HG03565 (cell line): Measurements from ENCODE around the gene MKNK2.

Source experiments
- ATAC-seq: cut with Tn5 transposase; IDR thresholded peaks from one replicate; pipeline ENCODE4 v1.9.1; 2021; ENCODE audit warnings: mild to moderate bottlenecking, moderate library complexity; ENCODE audit not compliant: unreplicated experiment

The MKNK2 gene

GRCh38 chr19:2058570-2059421, 7.8 kb upstream of the MKNK2 start:
- no peak for ATAC-seq

- no peak for ATAC-seq
Observed at GRCh38 chr19:2057484-2058469, 6.7 kb upstream of the MKNK2 start.

GRCh38 chr19:2056837-2057192, 5.8 kb upstream of the MKNK2 start:
- no peak for ATAC-seq

- no peak for ATAC-seq
Observed at GRCh38 chr19:2055931-2056836, 5.1 kb upstream of the MKNK2 start.

- ATAC-seq = no peak
Observed at GRCh38 chr19:2054763-2055162, 3.7 kb upstream of the MKNK2 start.

- ATAC-seq = no peak
Observed at GRCh38 chr19:2053601-2054389, 2.8 kb upstream of the MKNK2 start.

- ATAC-seq = no peak
Observed at GRCh38 chr19:2051773-2052704, 995 bp upstream of the MKNK2 start.

- no peak for ATAC-seq
Observed at GRCh38 chr19:2050349-2050990, 574 bp downstream of the MKNK2 start.

- no peak for ATAC-seq
Observed at GRCh38 chr19:2049741-2050348, 1.2 kb downstream of the MKNK2 start.

- no peak for ATAC-seq
Observed at GRCh38 chr19:2048959-2049740, 1.9 kb downstream of the MKNK2 start.

- ATAC-seq = no peak
Observed at GRCh38 chr19:2048104-2048958, 2.7 kb downstream of the MKNK2 start.

GRCh38 chr19:2047449-2048103, 3.5 kb downstream of the MKNK2 start:
- no peak for ATAC-seq

- ATAC-seq = no peak
Observed at GRCh38 chr19:2047076-2047448, 4.0 kb downstream of the MKNK2 start.

GRCh38 chr19:2046046-2046907, 4.8 kb downstream of the MKNK2 start:
- no peak for ATAC-seq

- no peak for ATAC-seq
Observed at GRCh38 chr19:2045501-2046045, 5.5 kb downstream of the MKNK2 start.
